SK-N-SH (cell line): ENCODE measurements around the gene ARAP1. TPM values are rescaled to one million over a fixed set of nuclear protein-coding genes. Genes with fewer than 3 reads are reported as not detected.

Source experiments
- CTCF ChIA-PET: fragments of 300-600, 350-600 bp; formaldehyde crosslinking; extraction: SDS; loops from one replicate; lab custom pipeline; 2021; lab: Yijun Ruan, JAX
- POLR2A ChIA-PET: fragments of 350-600 bp; sonication (Branson Sonifier 250); formaldehyde crosslinking; extraction: SDS; loops from one replicate; lab custom pipeline; 2020; ENCODE audit warnings: antibody characterized with exemption, inconsistent platforms; lab: Yijun Ruan, JAX
- DNase-seq: peaks from one replicate; pipeline ENCODE4 v3.0.0; 2012
- H2AFZ ChIP-seq: fragments of 200-600 bp; sonication (generic); 2 replicates; pipeline ENCODE4 v1.8.1; 2016; ENCODE audit warnings: antibody characterized with exemption, mild to moderate bottlenecking, low read depth
- H3F3A ChIP-seq: fragments of 200-600 bp; sonication (generic); replicated peaks from 2 replicates; pipeline ENCODE3; 2016; ENCODE audit warnings: antibody characterized with exemption, mild to moderate bottlenecking; ENCODE audit not compliant: insufficient read depth
- H3K27ac ChIP-seq, 2 experiments: fragments of 200-500 bp in 1 of 2; fragments of 200-600 bp in 1 of 2; sonication (Bioruptor generic) in 1 of 2; sonication (generic), shearing (Covaris generic) in 1 of 2; 2 replicates each; pipeline versions ENCODE4 v1.5.1 to v1.6.1; 2014 to 2016; ENCODE audit warnings: low read depth in 2 of 2, inconsistent platforms in 1 of 2, low read length in 1 of 2, mild to moderate bottlenecking in 1 of 2, mixed read lengths in 1 of 2
- H3K27me3 ChIP-seq: fragments of 200-600 bp; sonication (generic), shearing (Covaris generic); 2 replicates; pipeline ENCODE4 v1.6.1; 2016; ENCODE audit warnings: mixed run types; ENCODE audit not compliant: insufficient read depth
- H3K36me3 ChIP-seq, 2 experiments: fragments of 200-500 bp in 1 of 2; fragments of 200-600 bp in 1 of 2; sonication (Bioruptor generic) in 1 of 2; sonication (generic) in 1 of 2; replicated peaks in 1 of 2; 2 replicates each; pipeline versions ENCODE3 to v1.5.1; 2014 to 2016; ENCODE audit warnings: low read length in 1 of 2, mild to moderate bottlenecking in 1 of 2; ENCODE audit not compliant: insufficient read depth in 2 of 2, control insufficient read depth in 1 of 2
- H3K4me1 ChIP-seq, 2 experiments: fragments of 200-500 bp in 1 of 2; fragments of 200-600 bp in 1 of 2; sonication (Bioruptor generic) in 1 of 2; sonication (generic), shearing (Covaris generic) in 1 of 2; 2 replicates each; pipeline versions ENCODE4 v1.5.1 to v1.6.1; 2014 to 2016; ENCODE audit warnings: low read depth in 1 of 2, low read length in 1 of 2, mixed run types in 1 of 2; ENCODE audit not compliant: insufficient read depth in 2 of 2, control insufficient read depth in 1 of 2
- H3K4me2 ChIP-seq: fragments of 200-600 bp; sonication (generic), shearing (Covaris generic); 2 replicates; pipeline ENCODE4 v1.6.1; 2017; ENCODE audit warnings: mixed run types
- H3K4me3 ChIP-seq, 2 experiments: fragments of 200-500 bp in 1 of 2; fragments of 200-600 bp in 1 of 2; sonication (Bioruptor generic) in 1 of 2; sonication (generic), shearing (Covaris generic) in 1 of 2; 2 replicates each; pipeline versions ENCODE4 v1.5.1 to v1.8.1; 2014 to 2016; ENCODE audit warnings: low read depth in 2 of 2, inconsistent platforms in 1 of 2, low read length in 1 of 2, mild to moderate bottlenecking in 1 of 2, mixed read lengths in 1 of 2, moderate library complexity in 1 of 2
- H3K79me2 ChIP-seq: fragments of 200-600 bp; sonication (generic); 2 replicates; pipeline ENCODE4 v1.8.1; 2017; ENCODE audit warnings: mild to moderate bottlenecking; ENCODE audit not compliant: insufficient read depth
- H3K9ac ChIP-seq: fragments of 200-600 bp; sonication (generic); 2 replicates; pipeline ENCODE4 v1.6.1; 2017; ENCODE audit warnings: mixed run types
- H3K9me2 ChIP-seq: fragments of 200-600 bp; sonication (generic); 2 replicates; pipeline ENCODE4 v1.6.1; 2017; ENCODE audit warnings: mixed run types
- H3K9me3 ChIP-seq: fragments of 200-600 bp; sonication (generic); 2 replicates; pipeline ENCODE4 v1.6.1; 2017; ENCODE audit warnings: mixed run types, mild to moderate bottlenecking, moderate library complexity
- H4K20me1 ChIP-seq: fragments of 200-600 bp; sonication (generic); 2 replicates; pipeline ENCODE4 v1.6.1; 2017; ENCODE audit warnings: mild to moderate bottlenecking, mixed run types; ENCODE audit not compliant: insufficient read depth
- CHD2 ChIP-seq: fragments of 150-350 bp; IDR thresholded peaks from 2 replicates; pipeline ENCODE4 v1.6.1; 2018; ENCODE audit warnings: low read length; ENCODE audit not compliant: partially characterized antibody
- CTCF ChIP-seq: fragments of 200-600 bp; sonication (generic); IDR thresholded peaks from 2 replicates; pipeline ENCODE4 v1.6.1; 2017; ENCODE audit warnings: antibody characterized with exemption, mild to moderate bottlenecking, moderate library complexity
- FOXJ3 ChIP-seq: sonication (generic); formaldehyde crosslinking; IDR thresholded peaks from 2 replicates; pipeline ENCODE4 v1.5.1; 2020; ENCODE audit warnings: mild to moderate bottlenecking, missing genetic modification reagents
- FOXM1 ChIP-seq: IDR thresholded peaks from 2 replicates; pipeline ENCODE4 v1.4.0; 2012; ENCODE audit warnings: low read depth, mild to moderate bottlenecking
- GABPA ChIP-seq: IDR thresholded peaks from 2 replicates; pipeline ENCODE4 v1.4.0; 2012; ENCODE audit warnings: low read depth, mild to moderate bottlenecking
- GATA2 ChIP-seq: sonication (generic); formaldehyde crosslinking; IDR thresholded peaks from 2 replicates; pipeline ENCODE4 v1.5.0; 2020; ENCODE audit warnings: mild to moderate bottlenecking, missing genetic modification reagents
- JUND ChIP-seq: IDR thresholded peaks from 2 replicates; pipeline ENCODE4 v1.4.0; 2012
- MAX ChIP-seq: IDR thresholded peaks from 2 replicates; pipeline ENCODE4 v1.4.0; 2012; ENCODE audit warnings: low read depth
- MEF2A ChIP-seq: IDR thresholded peaks from 2 replicates; pipeline ENCODE4 v1.4.0; 2012; ENCODE audit warnings: low read depth, borderline replicate concordance
- NFIC ChIP-seq: IDR thresholded peaks from 2 replicates; pipeline ENCODE4 v1.4.0; 2012; ENCODE audit warnings: borderline replicate concordance
- NRF1 ChIP-seq: IDR thresholded peaks from 2 replicates; pipeline ENCODE4 v1.6.1; 2012; ENCODE audit warnings: low read depth, mild to moderate bottlenecking, low read length
- RAD21 ChIP-seq: IDR thresholded peaks from 2 replicates; pipeline ENCODE4 v1.6.1; 2012; ENCODE audit warnings: mild to moderate bottlenecking, low read length
- REST ChIP-seq: IDR thresholded peaks from 2 replicates; pipeline ENCODE4 v1.6.1; 2012; ENCODE audit warnings: mild to moderate bottlenecking, low read depth, low read length, moderate library complexity
- RXRA ChIP-seq: IDR thresholded peaks from 2 replicates; pipeline ENCODE4 v1.4.0; 2012; ENCODE audit warnings: low read depth, mild to moderate bottlenecking, borderline replicate concordance
- TAF1 ChIP-seq: IDR thresholded peaks from 2 replicates; pipeline ENCODE4 v1.6.1; 2012; ENCODE audit warnings: low read depth, mild to moderate bottlenecking, low read length, moderate library complexity, borderline replicate concordance
- TEAD4 ChIP-seq: IDR thresholded peaks from 2 replicates; pipeline ENCODE4 v1.4.0; 2012; ENCODE audit warnings: mild to moderate bottlenecking, borderline replicate concordance; ENCODE audit not compliant: insufficient read depth
- USF1 ChIP-seq: IDR thresholded peaks from 2 replicates; pipeline ENCODE4 v1.4.0; 2012; ENCODE audit warnings: low read depth, borderline replicate concordance
- USF2 ChIP-seq: fragments of 150-350 bp; IDR thresholded peaks from 2 replicates; pipeline ENCODE4 v1.6.1; 2017; ENCODE audit warnings: antibody characterized with exemption, low read length, low read depth, borderline replicate concordance
- YY1 ChIP-seq: IDR thresholded peaks from 2 replicates; pipeline ENCODE4 v1.4.0; 2012; ENCODE audit warnings: low read depth, mild to moderate bottlenecking
- WGBS: methylation state at CpG from one replicate; pipeline ENCODE4 v1.1.6; 2017; ENCODE audit warnings: low lambda C conversion rate; 5-methylcytosine and 5-hydroxymethylcytosine counted together
- polyA plus RNA-seq, 3 experiments: library from polyadenylated mRNA; depleted of rRNA; stranded (reverse); fragments of >200 nt; gene quantifications; 2 replicates each; pipeline ENCODE4 v1.2.3, GENCODE V29; 2012

The ARAP1 gene
- polyA plus RNA-seq, 1 of the 3 experiments (the other 2 are of a cell fraction), result 56.6 TPM

GRCh38 chr11:72635933-72636332 is 116.3 kb downstream of the ARAP1 start:
- no peak for TF ChIP-seq GATA2 (CRISPR knock-in tag)
- TF ChIP-seq RAD21, result no peak
- no peak for TF ChIP-seq CTCF
- no peak for TF ChIP-seq NRF1
- TF ChIP-seq MEF2A, result no peak
- TF ChIP-seq REST, result no peak
- TF ChIP-seq USF2, result no peak
- H3K36me3 ChIP-seq, result no peaks in the 10 kb centered on the region
- no peaks in the 10 kb centered on the region for H3K9me3 ChIP-seq
- no peak overlapping the region for H3K9ac ChIP-seq
- CTCF ChIA-PET, result interaction anchor here (0.8 to 6.6 kb wide), 12 partner anchors 10 to 62 kb away, joined by 3 to 39 read pairs (median 7); no protein-coding TSS in a partner anchor
- POLR2A ChIA-PET, result no interaction called here
- H3K4me1 ChIP-seq, result peaks cover 0 to 72% of the 10 kb centered on the region in 2 experiments; a peak in 1 of 4 replicates
- no peak overlapping the region for H3K4me3 ChIP-seq
- no peak overlapping the region for H3K27ac ChIP-seq
- H2AFZ ChIP-seq, result no peak overlapping the region
- no peaks in the 10 kb centered on the region for H3K79me2 ChIP-seq
- H3K9me2 ChIP-seq, result no peaks in the 10 kb centered on the region
- no peak overlapping the region for H3K4me2 ChIP-seq
- no peaks in the 10 kb centered on the region for H4K20me1 ChIP-seq
- WGBS, result 81% methylated on average over 4 of the region's 6 CpGs
- H3F3A ChIP-seq, result no peaks in the 10 kb centered on the region
- peaks cover 20% of the 10 kb centered on the region for H3K27me3 ChIP-seq
- DNase-seq, result no peak

- Histone ChIP-seq H3K9me2 (no peaks in the 10 kb centered on the region), H3K4me2 (no peak overlapping the region), H3F3A (no peaks in the 10 kb centered on the region), H3K79me2 (no peaks in the 10 kb centered on the region), H3K27ac (no peak overlapping the region), H3K9ac (no peak overlapping the region), H3K4me3 (no peak overlapping the region), H3K4me1 (peaks cover 0 to 78% of the 10 kb centered on the region in 2 experiments; a peak in 1 of 4 replicates), H3K36me3 (no peaks in the 10 kb centered on the region), H4K20me1 (no peaks in the 10 kb centered on the region), H2AFZ (no peak overlapping the region), H3K27me3 (peaks cover 19% of the 10 kb centered on the region; the same call in 1 of the 2 replicates), H3K9me3 (no peaks in the 10 kb centered on the region)
- WGBS, result 75% methylated on average over 9 of the region's 9 CpGs
- POLR2A ChIA-PET, result no interaction called here
- CTCF ChIA-PET, result interaction anchor here (0.8 to 6.6 kb wide), 8 partner anchors 10 to 61 kb away, joined by 3 to 39 read pairs (median 10); no protein-coding TSS in a partner anchor
- no peak for DNase-seq
- TF ChIP-seq GABPA, result no peak
- TF ChIP-seq FOXM1, result no peak
- TF ChIP-seq NFIC, result no peak
- no peak for TF ChIP-seq TEAD4
- TF ChIP-seq RXRA, result no peak
- no peak for TF ChIP-seq YY1
- TF ChIP-seq TAF1, result no peak
- no peak for TF ChIP-seq CHD2
- no peak for TF ChIP-seq MAX
- no peak for TF ChIP-seq JUND
- TF ChIP-seq FOXJ3 (CRISPR knock-in tag), result no peak
- TF ChIP-seq USF1, result no peak
These were observed 116.8 kb downstream of the ARAP1 start for GRCh38 chr11:72635309-72635915.
